ENCODE results near the gene AWAT2.

AWAT2 gene, protein sequence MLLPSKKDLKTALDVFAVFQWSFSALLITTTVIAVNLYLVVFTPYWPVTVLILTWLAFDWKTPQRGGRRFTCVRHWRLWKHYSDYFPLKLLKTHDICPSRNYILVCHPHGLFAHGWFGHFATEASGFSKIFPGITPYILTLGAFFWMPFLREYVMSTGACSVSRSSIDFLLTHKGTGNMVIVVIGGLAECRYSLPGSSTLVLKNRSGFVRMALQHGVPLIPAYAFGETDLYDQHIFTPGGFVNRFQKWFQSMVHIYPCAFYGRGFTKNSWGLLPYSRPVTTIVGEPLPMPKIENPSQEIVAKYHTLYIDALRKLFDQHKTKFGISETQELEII

DNA sequence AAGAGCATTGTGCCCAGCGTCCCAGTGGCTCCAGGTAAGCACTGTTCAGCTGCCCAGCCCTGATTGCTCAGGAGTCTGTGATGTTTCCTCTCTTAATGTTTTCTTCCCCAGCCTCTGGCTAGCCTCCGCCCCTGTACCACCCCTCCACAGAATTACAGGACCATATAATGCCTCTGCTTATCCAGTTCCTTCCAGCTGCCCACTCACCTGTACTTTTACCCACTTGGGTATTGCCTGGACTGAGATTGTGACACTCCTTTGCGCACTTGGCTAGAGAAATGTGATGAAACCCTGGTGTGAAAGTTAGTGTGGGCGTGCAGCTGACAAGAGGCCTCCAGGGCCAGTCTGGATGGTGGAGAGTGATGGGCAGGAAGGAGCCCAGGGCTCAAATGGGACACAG lies at the start of gene AWAT2:
Gene AWAT2 (minus strand): TSS at position 14 of the 400 bp plus-strand sequence. CDS start 6 bp downstream, at position 8.
- DNase-seq, result no peak

DNA sequence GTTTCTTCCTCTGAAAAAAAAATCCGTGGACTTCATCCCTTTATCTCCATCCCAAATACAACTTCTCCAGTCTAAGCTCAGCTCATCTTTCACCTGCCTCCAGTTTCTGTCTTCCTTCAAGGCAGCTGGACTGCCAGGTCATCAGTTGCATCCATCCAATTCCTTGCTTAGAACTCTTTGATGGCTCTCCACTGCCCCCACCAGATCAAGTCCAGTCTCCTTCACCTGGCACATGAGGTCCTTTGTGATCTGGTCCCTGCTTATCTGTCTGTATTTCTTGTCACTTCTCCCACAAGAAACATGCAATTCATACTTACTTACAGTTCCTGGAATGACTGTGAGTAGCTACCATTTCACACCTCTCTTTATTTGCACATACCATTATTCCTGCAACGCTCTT lies 46.3 kb upstream of the AWAT2 start:
- no peak for DNase-seq

DNA sequence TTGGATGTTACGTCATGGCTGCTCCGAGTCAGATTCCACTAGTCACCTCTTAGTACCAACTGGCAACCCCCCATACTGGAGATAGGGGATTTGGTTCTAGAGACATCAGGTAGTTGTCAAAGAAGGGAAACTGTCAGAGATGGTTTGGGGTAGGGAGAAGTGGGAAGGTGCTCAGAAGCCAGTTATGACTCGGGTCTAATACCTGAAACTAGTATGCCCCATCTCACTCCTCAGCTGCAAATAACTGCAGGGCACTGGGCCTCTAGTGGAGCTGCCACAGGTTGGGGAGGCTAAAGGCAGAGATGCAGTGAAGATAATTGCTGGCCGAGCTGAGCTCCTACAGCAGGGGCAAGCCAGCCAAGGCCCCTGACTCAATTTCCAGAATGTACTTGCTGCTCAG lies 42.5 kb upstream of the AWAT2 start:
- no peak for DNase-seq

DNA sequence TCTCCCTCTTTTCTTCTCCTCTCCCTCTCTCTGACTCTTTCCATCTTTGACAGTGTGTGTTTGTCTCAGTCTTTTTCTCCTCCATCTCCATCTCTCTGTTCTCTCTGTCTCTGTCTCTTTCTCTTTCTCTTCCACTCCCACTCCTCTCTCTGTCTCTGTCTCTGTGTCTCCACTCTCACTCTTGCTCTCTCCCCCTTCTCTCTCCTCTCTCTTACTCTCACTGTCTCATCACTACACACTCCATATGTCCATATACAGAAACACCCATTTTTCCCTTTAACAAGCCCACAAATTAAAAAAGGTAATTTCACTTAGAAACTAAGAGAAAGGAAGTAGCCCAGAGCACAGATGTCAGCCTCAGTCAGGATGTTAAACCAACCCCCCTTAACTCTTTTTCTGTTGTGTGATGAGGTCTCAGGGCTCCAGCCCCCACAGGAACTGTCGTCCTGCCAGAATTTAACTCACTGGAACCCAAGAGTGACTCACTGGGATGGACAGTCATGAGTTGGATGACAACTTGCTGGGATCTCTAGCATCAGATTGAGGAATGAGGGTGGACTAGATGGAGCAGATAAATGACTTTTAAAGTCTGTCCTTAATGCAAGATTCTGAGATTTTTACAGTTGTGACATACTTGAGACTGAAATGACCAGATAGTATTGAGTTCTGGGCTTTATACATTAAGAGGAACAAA lies 40.0 kb upstream of the AWAT2 start:
- DNase-seq, result no peak

DNA sequence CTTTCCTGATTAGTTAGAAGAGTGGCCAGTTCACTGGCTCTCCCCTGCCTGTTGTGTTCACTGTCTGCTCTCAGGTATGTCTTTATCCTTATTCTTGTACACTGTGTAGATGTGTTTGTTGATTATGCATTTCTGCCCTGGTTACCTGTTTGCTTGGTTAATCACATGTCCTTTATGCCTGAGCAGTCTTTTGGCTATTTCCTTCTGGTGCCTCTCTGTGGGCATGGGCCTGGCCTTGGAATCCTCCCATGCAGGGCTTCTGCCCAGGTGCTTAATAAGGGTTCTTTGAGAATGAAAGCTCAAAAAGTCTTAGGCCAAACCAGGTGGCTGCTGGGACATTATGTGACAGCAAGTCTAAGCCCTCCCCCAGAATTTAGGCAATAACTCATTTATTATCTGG lies 39.0 kb upstream of the AWAT2 start:
- DNase-seq, result no peak

DNA sequence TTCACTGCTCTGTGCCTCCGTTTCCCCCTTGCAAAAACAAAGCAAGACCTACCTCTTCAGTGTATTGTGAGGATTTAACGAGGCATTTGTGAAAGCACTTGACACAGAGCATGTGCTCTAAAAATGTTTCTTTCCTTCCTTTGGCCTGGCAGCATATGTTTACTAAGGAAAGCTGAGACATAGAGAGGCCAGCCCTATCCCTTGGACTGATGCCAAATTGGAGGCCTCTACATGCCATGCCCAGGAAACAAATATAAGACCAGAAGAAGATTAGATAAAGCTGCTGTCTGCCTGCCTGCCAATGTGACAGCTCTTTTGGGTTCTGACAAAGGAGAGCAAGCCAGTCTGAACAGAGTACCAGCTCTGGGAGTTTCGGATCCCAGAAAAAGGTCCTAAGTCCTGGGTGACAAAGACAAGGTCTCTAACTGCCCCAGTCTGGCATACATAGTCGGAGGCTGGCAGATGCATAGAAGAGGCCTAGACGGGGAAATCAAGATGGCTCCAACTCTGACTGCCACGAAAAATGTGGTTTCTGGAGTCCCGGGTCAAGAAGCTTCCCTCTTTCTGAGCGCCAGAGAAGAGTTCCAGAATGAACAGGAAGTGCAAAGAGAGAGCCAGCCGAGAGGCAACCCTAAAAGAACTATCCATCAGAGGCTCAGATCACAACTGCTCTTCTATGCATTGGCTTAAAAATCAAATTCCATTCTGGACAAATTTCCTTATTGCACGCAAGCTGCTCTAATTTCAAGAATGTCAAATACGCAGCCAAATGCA lies 38.3 kb upstream of the AWAT2 start:
- no peak for DNase-seq

DNA sequence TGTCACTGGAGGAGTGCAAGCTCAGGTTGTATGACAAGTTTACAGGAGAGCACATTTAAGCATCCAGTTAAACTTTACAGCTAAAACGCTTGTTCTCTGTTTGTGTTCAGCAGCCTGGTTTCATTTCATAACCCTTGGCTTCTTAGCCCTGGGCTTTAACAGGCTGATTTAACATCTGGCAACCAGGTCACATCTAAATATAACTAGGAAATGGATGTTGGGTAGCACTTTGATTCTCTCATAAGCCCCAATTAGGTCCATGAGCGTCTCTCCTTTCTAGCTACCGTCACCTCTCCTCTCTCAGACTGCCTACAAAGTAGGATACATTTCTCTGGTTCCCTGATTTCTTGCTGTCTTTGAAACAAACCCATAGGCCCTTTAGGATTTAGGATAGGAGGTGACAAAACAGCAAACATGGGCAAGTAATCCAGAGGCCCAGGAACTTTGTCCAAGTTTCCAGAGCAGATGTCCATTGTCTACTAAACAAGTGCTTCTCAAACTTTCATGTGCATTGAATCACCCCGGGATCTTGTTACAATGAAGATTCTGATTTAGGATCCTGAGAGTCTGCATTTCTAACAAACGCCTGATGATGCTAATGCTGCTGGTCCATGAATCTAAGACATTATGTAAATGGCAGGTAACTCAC lies 35.0 kb upstream of the AWAT2 start:
- no peak for DNase-seq

DNA sequence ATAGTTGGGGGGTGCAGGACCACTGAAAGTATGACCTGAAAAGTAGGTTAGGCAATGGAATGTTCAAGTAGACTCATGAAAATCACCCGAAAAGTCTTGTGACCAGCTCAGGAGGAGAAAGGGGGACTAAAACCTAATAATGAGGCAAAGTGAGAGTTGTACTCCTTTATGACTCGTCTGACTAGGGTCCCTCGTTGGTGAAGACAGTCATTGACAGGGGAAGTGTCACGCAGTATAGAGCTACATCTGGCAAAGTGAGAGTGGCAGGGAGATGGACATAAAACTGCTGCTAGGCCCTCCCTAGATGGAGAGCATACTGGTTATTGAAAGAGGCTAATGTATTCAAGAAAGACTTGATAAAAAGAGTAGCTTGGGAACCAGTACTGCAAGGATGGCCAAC lies 33.0 kb upstream of the AWAT2 start:
- DNase-seq, result no peak

DNA sequence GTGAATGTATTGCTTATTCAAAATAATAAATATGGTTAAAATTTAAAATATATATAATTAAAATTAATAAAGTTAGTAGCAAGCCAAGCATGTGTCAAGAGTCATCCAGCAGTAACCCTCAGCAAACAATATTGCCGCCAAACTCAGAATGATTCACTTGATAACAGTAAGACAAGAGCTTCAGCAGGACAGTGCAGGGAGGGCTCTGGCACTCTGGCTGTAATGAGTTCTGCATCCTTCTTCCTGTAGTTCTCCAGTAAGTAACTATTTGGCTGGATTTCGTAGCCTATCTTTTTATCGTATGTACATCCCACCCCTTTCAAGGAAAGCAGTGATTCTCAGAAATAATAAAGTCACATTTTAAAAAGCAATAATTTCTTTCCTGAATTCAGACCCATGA lies 30.1 kb upstream of the AWAT2 start:
- DNase-seq, result no peak

DNA sequence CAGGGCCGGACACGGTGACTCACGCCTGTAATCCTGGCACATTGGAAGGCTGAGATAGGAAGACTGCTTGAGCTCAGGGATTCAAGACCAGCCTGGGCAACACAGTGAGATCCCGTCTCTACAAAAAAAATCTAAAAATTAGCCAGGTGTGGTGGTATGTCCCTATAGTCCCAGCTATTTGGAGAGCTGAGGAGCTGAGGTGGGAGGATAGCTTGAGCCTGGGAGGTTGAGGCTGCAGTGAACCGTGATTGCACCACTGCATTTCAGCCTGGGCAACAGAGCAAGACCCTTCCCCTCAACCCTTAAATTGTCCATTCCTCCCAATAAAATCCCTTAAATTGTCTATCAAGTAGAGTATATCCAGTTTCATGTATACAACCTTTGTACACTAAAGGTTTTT lies 29.6 kb upstream of the AWAT2 start:
- no peak for DNase-seq

DNA sequence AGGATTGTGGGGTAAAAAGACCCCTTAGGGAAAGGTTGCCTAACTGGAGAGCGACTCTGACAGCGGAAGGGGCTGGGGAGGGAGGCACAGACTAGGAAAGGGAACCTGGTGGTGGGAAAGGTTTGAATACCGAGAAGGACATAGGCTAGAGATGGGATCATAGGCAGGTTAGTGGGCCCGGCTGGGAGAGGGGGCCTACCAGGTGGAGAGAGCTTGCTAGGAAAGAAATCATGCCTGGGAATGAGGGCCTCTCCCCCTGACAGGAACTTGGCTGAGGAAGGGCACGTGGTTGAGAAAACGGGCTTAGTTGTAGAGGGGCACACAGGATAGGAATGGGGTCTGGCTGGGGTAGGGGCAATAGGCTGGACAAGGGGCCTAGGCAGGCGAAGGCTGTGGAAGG lies 16.9 kb upstream of the AWAT2 start:
- DNase-seq, result no peak

DNA sequence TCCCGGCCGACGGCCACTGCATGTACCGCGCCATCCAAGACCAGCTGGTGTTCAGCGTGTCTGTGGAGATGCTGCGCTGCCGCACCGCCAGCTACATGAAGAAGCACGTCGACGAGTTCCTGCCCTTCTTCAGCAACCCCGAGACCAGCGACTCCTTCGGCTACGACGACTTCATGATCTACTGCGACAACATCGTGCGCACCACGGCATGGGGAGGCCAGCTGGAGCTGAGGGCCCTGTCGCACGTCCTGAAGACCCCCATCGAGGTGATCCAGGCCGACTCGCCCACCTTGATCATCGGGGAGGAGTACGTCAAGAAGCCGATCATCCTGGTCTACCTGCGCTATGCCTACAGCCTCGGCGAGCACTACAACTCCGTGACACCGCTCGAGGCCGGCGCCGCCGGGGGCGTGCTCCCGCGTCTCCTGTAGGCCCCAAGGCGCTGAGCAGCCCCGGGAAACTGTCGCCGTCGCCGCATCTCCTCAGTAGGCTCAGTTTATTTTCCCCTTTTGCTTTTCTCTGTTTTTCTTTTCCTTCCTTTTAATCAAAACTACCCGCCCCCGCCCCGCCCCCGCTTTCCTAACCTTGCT lies 13.3 kb upstream of the AWAT2 start:
- no peak for DNase-seq

DNA sequence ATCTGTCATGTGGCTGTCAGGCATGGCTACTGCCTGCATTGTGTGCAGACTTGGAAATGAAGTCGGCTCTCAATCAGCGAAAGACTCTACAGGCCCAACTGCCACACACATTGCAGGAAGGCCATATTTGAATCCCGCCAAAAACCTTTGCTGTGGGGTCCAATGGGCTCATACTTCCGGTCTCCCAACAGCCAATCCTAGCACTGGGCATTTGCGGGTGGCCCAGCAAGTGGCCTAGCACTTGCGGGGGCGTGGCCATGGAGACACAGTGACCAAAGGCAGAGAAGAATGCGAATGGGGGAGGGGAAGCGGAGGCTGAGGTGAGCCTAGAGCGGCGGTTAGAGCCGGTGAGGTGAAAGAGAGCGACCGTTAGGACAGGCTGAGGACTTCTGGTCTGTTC lies 12.3 kb upstream of the AWAT2 start, which contains the start of gene OTUD6A:
Gene OTUD6A (plus strand): TSS at position 382 of the 400 bp plus-strand sequence. CDS start 68 bp downstream, outside the sequence.
- no peak for DNase-seq

DNA sequence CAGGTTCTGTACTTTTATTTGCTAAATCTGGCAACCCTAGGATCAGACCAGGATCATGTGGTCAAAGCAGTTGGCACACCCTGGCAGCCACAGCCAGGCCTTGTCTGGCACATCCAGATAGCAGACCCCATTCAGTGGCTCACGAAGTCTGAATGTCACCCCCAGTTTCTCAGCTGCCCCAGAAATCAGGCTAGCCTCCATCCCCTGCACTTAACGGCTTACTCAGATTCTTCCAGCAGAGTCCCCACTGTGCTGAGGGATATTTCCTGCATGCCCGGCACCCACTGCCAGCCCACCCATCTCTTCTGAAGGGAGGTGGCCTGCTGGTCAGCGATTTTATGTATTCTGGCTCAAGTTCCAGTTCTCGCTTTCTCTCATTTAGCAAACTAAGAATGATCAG lies 4.7 kb upstream of the AWAT2 start:
- no peak for DNase-seq

DNA sequence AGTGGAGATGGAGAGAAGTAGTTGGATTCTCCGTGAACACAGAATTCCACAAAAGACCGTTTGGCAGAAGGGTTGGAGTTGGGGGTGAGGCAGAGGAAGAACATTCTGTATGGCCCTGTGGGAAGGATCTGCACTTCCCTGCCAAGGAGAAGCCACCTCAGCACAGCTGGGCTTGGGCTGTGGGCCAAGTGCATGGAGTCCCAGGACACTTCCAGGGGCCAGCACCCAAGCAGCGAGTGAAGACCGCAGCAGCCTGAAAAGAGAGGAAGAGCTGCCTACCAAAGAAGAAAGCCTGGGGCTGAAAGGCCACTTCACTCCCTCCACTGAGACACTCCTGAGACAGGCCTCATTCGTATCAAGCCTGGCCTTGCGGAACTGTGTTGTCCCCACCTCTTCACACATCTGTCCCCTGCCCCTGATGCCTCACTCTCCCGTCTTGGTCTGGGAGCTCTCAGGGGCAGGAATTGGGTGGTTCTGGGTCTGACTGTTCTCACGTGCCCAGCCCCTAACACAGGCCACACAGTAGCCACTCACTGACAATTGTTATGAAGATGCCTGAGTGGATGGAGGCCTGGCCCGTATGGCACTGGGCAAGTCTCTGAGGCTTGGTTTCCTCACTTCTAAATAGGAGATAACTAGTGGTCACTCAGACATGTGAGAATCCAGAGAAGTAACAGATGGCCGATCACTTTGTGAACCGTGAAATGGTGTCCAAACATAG lies 3.3 kb upstream of the AWAT2 start:
- no peak for DNase-seq

DNA sequence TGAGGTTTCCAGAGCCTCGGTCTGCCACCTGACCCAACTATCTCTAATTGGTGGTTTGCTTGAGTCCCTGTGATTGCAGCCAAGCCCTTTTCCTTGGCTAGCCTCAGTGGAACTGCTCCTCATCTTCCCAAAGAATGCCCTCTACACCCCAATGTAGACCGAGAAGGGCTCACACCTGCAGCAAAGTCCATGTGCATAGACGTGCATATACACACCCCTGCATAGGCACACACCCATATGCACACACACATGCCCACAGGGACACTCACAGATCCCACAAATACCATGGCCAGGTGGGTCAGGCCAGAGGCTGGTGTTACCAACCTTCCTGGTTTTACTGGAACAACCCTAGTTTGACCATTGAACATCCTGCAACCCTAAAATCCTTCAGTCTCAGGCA lies 332 bp downstream of the AWAT2 start:
- DNase-seq, result no peak

DNA sequence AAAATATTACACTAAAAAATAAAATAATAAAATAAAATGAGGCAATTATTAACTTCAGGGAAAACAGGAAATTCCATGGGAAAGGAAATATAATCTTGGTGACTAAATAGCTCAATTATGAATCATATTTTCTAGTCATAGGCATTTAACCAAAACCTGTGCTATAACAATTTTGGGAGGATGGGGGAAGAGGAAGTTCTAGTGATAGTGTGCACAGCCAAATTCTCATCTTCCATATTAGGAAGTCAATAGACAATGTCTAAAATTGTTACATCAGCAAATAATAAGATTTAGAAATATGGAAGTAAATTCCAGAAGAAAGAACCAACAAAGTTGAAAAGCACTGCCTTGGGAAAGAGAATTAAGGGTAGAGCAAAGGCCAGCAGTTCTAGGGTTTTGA lies 2.8 kb downstream of the AWAT2 start:
- DNase-seq, result no peak

DNA sequence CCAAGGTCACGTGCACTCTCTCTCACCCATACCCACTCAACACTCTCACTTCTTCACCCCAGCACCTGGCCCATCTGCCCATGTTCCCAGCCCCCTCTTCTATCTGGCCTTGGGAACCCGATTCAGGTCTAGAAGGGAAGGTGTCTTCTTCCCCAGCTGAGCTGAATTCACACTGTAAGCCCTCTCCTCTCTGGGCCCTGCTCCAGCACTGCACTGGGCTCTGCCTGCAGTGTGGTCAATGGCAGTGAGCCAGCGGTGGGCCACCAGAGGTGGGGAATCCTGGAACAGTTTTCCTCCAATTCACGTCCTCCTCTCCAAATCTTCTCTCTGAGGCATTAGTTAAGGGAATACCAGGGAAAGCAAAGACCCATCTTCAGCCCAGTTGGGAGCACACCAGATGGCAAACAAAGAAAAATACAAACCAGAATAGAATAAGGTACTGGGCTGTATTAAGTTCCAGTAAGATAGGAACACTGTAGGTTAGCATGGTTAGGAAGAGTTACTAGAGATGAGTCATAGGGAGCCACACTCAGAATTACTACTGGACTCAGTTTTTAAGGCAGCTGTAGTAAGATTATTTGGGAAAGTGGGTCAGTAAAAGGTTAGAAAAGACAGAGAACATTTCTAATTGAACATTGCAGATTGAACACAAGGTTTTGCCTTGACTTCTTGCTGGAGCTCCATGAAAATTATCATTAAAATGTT lies 5.0 kb downstream of the AWAT2 start:
- DNase-seq, result no peak

DNA sequence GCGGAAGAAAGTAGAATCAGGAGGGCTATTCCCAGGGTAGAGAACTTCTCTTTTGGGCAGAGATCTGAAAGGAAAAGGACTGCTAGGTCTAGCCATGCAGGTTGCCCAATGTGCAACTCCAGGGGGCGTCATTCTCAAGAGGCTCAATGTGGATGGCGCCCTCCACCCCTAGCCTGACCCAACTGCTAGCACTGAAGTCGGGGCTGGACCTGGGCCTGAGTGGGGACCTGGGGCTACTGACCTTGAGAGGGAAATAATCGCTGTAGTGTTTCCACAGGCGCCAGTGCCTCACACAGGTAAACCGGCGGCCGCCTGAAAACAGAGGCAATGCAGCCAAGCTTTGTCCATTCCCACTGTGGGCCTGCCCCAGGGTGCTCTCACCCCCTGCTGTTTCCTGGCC lies 6.1 kb downstream of the AWAT2 start:
- DNase-seq, result no peak

DNA sequence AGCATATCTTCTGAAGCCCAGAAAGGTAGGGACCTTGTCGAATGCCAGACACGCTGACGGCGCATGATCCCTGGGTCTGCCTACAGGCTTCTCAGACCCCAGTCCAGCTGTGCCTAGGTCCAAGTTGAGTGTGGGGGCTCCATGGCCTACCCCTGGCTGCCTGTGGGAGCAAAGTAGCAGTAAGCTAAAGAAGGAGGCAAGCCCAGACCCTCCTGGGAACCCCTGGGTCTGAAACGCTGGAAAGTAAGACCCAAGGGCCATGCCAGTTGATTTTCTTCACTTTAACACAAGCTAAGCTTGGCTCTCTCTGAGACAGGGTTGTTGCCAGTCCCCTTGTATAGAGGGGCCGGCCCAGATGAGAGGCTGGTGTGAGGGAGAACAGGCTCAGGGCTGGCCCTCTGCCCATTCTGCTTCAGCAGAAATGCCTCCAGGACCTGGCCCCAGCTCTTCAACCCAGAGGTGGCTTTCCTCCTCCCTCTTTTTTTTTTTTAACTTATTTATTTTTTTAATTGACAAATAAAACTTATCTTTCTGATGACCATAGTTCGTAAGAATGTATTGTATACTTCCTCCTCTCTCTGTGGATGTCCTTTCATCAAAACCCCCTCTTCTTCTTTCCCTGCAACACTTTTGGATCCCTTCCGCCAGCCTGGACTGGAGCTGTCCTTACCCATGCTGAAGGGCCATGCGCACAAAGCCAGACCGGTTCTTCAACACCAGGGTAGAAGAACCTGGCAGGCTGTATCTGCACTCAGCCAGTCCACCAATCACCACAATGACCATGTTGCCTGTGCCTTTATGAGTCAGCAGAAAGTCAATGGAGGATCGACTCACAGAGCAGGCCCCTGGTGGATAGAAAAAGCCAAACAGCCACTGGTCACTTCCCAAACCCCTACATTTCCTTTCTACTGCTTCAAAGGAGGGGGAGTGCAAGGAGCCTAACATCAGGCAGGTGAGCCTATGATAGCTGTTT lies 7.1 kb downstream of the AWAT2 start:
- no peak for DNase-seq
